ENCODE results near the gene ZDHHC5.
A peak's percentile ranks its signal among the peaks of the same experiment; 100 is the strongest.

The ZDHHC5 gene

GRCh38 chr11:57667736-57668433, at the start of gene ZDHHC5:
ZDHHC5 (plus strand) TSS chr11:57668114; CDS start chr11:57673091, 4,977 bp downstream.
- DNase-seq (peak; percentile 100), ATAC-seq (peak; percentile 93)
- Mint-ChIP-seq H3K4me3 (peak within 1 kb of the TSS; percentile 89 to 91), H3K27me3 (no peaks in the 10 kb centered on the region), H3K4me1 (peaks cover 43% of the 10 kb centered on the region), H3K27ac (peak within 1 kb of the TSS; percentile 99 to 100), H3K9me3 (no peaks in the 10 kb centered on the region)

GRCh38 chr11:57618438-57618837, 49.5 kb upstream of the ZDHHC5 start:
- ATAC-seq (no peak), DNase-seq (no peak)
- Mint-ChIP-seq H3K27ac (no peak overlapping the region), H3K27me3 (no peaks in the 10 kb centered on the region), H3K9me3 (peaks cover 0 to 7% of the 10 kb centered on the region in 2 donors), H3K4me1 (no peaks in the 10 kb centered on the region), H3K4me3 (no peak overlapping the region)

GRCh38 chr11:57619331-57619730, 48.6 kb upstream of the ZDHHC5 start:
- H3K4me1 Mint-ChIP-seq, result no peaks in the 10 kb centered on the region
- no peak for ATAC-seq
- H3K4me3 Mint-ChIP-seq, result no peak overlapping the region
- no peak for DNase-seq
- no peaks in the 10 kb centered on the region for H3K27me3 Mint-ChIP-seq
- peaks cover 0 to 7% of the 10 kb centered on the region in 2 donors for H3K9me3 Mint-ChIP-seq
- no peak overlapping the region for H3K27ac Mint-ChIP-seq

- Mint-ChIP-seq H3K4me1 (no peaks in the 10 kb centered on the region), H3K27me3 (no peaks in the 10 kb centered on the region), H3K9me3 (peaks cover 0 to 7% of the 10 kb centered on the region in 2 donors), H3K27ac (no peak overlapping the region), H3K4me3 (no peak overlapping the region)
- DNase-seq (no peak), ATAC-seq (no peak)
These were observed 47.4 kb upstream of the ZDHHC5 start for GRCh38 chr11:57620467-57620866.

- no peaks in the 10 kb centered on the region for H3K27me3 Mint-ChIP-seq
- no peak overlapping the region for H3K4me3 Mint-ChIP-seq
- ATAC-seq, result no peak
- no peaks in the 10 kb centered on the region for H3K4me1 Mint-ChIP-seq
- H3K9me3 Mint-ChIP-seq, result peaks cover 0 to 7% of the 10 kb centered on the region in 2 donors
- DNase-seq, result no peak
- no peak overlapping the region for H3K27ac Mint-ChIP-seq
These were observed 45.7 kb upstream of the ZDHHC5 start for GRCh38 chr11:57622263-57622662.

- Mint-ChIP-seq H3K9me3 (no peaks in the 10 kb centered on the region), H3K4me3 (no peak overlapping the region), H3K4me1 (no peaks in the 10 kb centered on the region), H3K27ac (no peak overlapping the region), H3K27me3 (no peaks in the 10 kb centered on the region)
- no peak for DNase-seq
- ATAC-seq, result no peak
These were observed 43.0 kb upstream of the ZDHHC5 start for GRCh38 chr11:57624864-57625263.

- H3K27ac Mint-ChIP-seq, result no peak overlapping the region
- DNase-seq (no peak), ATAC-seq (no peak)
- H3K4me3 Mint-ChIP-seq, result no peak overlapping the region
- H3K27me3 Mint-ChIP-seq, result peaks cover 10% of the 10 kb centered on the region
- H3K9me3 Mint-ChIP-seq, result no peaks in the 10 kb centered on the region
- H3K4me1 Mint-ChIP-seq, result no peaks in the 10 kb centered on the region
These were observed 41.0 kb upstream of the ZDHHC5 start for GRCh38 chr11:57626895-57627294.

GRCh38 chr11:57630171-57630570, 37.7 kb upstream of the ZDHHC5 start:
- Mint-ChIP-seq H3K9me3 (no peaks in the 10 kb centered on the region), H3K4me3 (no peak overlapping the region), H3K4me1 (no peaks in the 10 kb centered on the region), H3K27ac (no peak overlapping the region), H3K27me3 (peaks cover 26% of the 10 kb centered on the region)
- no peak for DNase-seq
- no peak for ATAC-seq

- Mint-ChIP-seq H3K27ac (no peak overlapping the region), H3K9me3 (no peaks in the 10 kb centered on the region), H3K4me1 (no peaks in the 10 kb centered on the region), H3K4me3 (no peak overlapping the region), H3K27me3 (peaks cover 28% of the 10 kb centered on the region)
- DNase-seq, result no peak
- no peak for ATAC-seq
These were observed 35.8 kb upstream of the ZDHHC5 start for GRCh38 chr11:57632116-57632515.

- peaks cover 37% of the 10 kb centered on the region for H3K27me3 Mint-ChIP-seq
- ATAC-seq, result no peak
- H3K4me1 Mint-ChIP-seq, result peaks cover 10% of the 10 kb centered on the region
These were observed 34.4 kb upstream of the ZDHHC5 start for GRCh38 chr11:57633394-57634070.

GRCh38 chr11:57634311-57634710, 33.6 kb upstream of the ZDHHC5 start:
- Mint-ChIP-seq H3K27me3 (peaks cover 37% of the 10 kb centered on the region), H3K4me1 (peaks cover 17% of the 10 kb centered on the region), H3K27ac (no peak overlapping the region), H3K9me3 (no peaks in the 10 kb centered on the region), H3K4me3 (no peak overlapping the region)
- DNase-seq (no peak), ATAC-seq (no peak)

More at GRCh38 chr11:57633394-57634070, 34.4 kb upstream of the ZDHHC5 start:
- Mint-ChIP-seq H3K4me3 (no peak overlapping the region), H3K9me3 (no peaks in the 10 kb centered on the region), H3K27ac (no peak overlapping the region)
- no peak for DNase-seq

- Mint-ChIP-seq H3K9me3 (no peaks in the 10 kb centered on the region), H3K27me3 (peaks cover 39% of the 10 kb centered on the region), H3K4me3 (no peak overlapping the region), H3K27ac (no peak overlapping the region), H3K4me1 (peaks cover 26% of the 10 kb centered on the region)
- no peak for DNase-seq
- ATAC-seq, result no peak
These were observed 32.7 kb upstream of the ZDHHC5 start for GRCh38 chr11:57635246-57635645.

GRCh38 chr11:57637626-57638004, 30.3 kb upstream of the ZDHHC5 start:
- ATAC-seq (no peak), DNase-seq (no peak)
- H3K9me3 Mint-ChIP-seq, result no peaks in the 10 kb centered on the region
- H3K4me1 Mint-ChIP-seq, result peaks cover 31% of the 10 kb centered on the region
- peak overlapping the region; percentile 84 to 91 for H3K4me3 Mint-ChIP-seq
- H3K27ac Mint-ChIP-seq, result peak overlapping the region; percentile 42 to 96
- peaks cover 36% of the 10 kb centered on the region for H3K27me3 Mint-ChIP-seq

GRCh38 chr11:57638005-57638781, 29.7 kb upstream of the ZDHHC5 start:
- DNase-seq (no peak), ATAC-seq (peak; percentile 50)
- Mint-ChIP-seq H3K27ac (peak overlapping the region; percentile 94 to 96), H3K27me3 (peaks cover 38% of the 10 kb centered on the region), H3K4me1 (peaks cover 31% of the 10 kb centered on the region), H3K9me3 (no peaks in the 10 kb centered on the region), H3K4me3 (peak overlapping the region; percentile 84 to 91)

- peak overlapping the region; percentile 84 to 91 for H3K4me3 Mint-ChIP-seq
- H3K27me3 Mint-ChIP-seq, result peaks cover 40% of the 10 kb centered on the region
- H3K27ac Mint-ChIP-seq, result peak overlapping the region; percentile 94 to 96
- peaks cover 31% of the 10 kb centered on the region for H3K4me1 Mint-ChIP-seq
- DNase-seq (no peak), ATAC-seq (peak; percentile 52)
- H3K9me3 Mint-ChIP-seq, result no peaks in the 10 kb centered on the region
These were observed 29.0 kb upstream of the ZDHHC5 start for GRCh38 chr11:57638811-57639320.

All from stimulated activated naive CD8-positive, alpha-beta T cell treated with anti-CD3 and anti-CD28 coated beads, Interleukin-15, amount 100 ng/mL, for 72 hours (primary cell).